ENCODE data around the gene PLCB3.

PLCB3 gene

GRCh38 chr11:64229744-64230170 lies 21.6 kb upstream of the PLCB3 start:
- TF ChIP-seq, protein P1, sequence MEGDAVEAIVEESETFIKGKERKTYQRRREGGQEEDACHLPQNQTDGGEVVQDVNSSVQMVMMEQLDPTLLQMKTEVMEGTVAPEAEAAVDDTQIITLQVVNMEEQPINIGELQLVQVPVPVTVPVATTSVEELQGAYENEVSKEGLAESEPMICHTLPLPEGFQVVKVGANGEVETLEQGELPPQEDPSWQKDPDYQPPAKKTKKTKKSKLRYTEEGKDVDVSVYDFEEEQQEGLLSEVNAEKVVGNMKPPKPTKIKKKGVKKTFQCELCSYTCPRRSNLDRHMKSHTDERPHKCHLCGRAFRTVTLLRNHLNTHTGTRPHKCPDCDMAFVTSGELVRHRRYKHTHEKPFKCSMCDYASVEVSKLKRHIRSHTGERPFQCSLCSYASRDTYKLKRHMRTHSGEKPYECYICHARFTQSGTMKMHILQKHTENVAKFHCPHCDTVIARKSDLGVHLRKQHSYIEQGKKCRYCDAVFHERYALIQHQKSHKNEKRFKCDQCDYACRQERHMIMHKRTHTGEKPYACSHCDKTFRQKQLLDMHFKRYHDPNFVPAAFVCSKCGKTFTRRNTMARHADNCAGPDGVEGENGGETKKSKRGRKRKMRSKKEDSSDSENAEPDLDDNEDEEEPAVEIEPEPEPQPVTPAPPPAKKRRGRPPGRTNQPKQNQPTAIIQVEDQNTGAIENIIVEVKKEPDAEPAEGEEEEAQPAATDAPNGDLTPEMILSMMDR (IDR thresholded peaks at IDR 0.05; ENCODE audit: extremely low read depth, insufficient read depth, missing control alignments): no peak
- in situ Hi-C loops (cut with MboI; ENCODE audit: low pct_unique_long_range_greater_than_20kb, low sequenced_read_pairs, unreplicated experiment): no loop called here

DNA sequence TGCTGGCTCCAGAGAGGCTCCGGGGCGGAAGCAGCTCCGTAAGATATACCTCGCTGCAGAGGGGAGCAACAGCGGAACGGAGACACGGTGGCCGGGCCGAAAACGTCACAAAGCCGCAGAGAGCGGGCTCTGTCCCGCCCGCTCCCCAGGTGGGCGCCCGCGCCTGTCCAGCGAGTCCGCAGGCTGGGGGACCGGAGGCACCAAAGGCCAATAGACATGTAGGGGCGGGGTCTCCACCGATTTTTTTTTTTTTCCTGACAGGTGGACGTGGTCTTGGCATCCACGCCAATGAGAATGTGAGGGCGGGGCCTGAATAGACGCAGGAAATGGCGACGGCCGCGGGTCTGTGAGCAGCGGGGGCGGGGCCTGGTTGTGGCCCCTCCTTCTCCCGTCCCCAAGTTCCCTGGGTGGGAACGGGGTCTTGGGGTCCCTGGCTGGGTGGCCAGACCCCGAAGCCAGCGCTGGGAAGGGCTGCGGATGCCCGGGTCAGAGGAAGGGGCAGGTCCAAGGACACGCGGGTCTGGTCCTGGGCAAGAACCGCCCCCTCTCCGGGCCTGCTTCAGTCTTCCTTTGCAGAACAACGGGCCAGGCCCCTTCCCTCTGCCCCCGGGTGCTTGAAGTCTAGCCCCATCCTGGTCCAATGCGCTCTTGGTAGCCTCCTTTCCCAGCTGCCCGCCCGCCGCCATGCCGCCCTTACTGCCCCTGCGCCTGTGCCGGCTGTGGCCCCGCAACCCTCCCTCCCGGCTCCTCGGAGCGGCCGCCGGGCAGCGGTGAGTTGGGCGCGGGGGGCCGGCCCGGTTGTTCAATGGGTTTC lies 21.0 kb upstream of the PLCB3 start, which contains the start of gene DNAJC4:
DNAJC4 (plus strand) TSS at position 378 of the 814 bp plus-strand sequence; CDS start at position 685, 307 bp downstream.
- DNase-seq (ENCODE audit: low spot score): peak; percentile 93
- in situ Hi-C loops (cut with MboI; ENCODE audit: low pct_unique_long_range_greater_than_20kb, low sequenced_read_pairs, unreplicated experiment): no loop called here
- TF ChIP-seq, protein P1 (IDR thresholded peaks at IDR 0.05; ENCODE audit: extremely low read depth, insufficient read depth, missing control alignments): no peak

More at GRCh38 chr11:64229744-64230170, 21.6 kb upstream of the PLCB3 start:
- DNase-seq (ENCODE audit: low spot score): no peak

- DNase-seq (ENCODE audit: low spot score): no peak
- in situ Hi-C loops (cut with MboI; ENCODE audit: low pct_unique_long_range_greater_than_20kb, low sequenced_read_pairs, unreplicated experiment): no loop called here
- TF ChIP-seq, protein P1 (IDR thresholded peaks at IDR 0.05; ENCODE audit: extremely low read depth, insufficient read depth, missing control alignments): no peak
Measured at GRCh38 chr11:64230985-64231365, 20.4 kb upstream of the PLCB3 start.

DNA sequence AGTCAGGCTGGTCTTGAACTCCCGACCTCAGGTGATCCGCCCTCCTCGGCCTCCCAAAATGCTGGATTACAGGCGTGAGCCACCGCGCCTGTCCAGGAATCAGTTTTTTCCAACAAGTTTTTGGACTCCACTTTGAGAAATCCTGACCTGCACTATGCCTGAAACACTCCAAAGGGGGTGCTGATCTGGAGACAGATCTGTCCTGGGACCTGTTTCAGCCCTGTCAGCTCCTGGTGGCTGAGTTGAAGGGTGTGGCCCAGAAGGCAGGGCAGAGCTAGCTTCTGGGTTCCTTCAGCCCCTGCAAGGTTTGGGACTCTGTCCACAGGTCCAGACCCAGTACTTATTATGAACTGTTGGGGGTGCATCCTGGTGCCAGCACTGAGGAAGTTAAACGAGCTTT lies 19.8 kb upstream of the PLCB3 start:
- in situ Hi-C loops (cut with MboI; ENCODE audit: low pct_unique_long_range_greater_than_20kb, low sequenced_read_pairs, unreplicated experiment): no loop called here
- no peak for DNase-seq (ENCODE audit: low spot score)
- TF ChIP-seq, protein P1 (IDR thresholded peaks at IDR 0.05; ENCODE audit: extremely low read depth, insufficient read depth, missing control alignments): no peak

DNA sequence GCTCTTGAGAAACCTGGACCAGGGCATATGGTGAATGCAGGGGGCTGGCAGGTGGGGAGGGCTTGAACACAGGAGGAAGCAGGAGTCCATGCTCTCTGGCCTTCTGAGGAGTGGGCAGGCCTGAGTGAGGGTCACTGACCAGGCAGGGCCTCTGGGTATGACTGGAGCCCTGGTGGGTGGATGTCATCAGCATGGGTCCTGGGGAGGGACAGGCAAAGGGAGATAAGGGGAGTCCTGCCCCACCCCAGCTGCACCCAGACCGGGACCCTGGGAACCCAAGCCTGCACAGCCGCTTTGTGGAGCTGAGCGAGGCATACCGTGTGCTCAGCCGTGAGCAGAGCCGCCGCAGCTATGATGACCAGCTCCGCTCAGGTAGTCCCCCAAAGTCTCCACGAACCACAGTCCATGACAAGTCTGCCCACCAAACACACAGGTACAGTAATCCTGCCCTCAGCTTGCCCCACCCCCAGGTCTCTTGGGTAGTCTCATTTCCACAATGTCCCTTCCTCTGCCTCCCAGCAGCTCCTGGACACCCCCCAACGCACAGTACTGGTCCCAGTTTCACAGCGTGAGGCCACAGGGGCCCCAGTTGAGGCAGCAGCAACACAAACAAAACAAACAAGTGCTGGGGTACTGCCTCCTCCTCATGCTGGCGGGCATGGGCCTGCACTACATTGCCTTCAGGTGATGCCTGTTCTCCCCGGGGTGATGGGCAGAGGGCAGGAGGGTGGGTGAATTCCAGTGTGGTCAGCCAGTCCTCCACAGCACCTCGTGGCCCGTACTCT lies 19.0 kb upstream of the PLCB3 start:
- in situ Hi-C loops (cut with MboI; ENCODE audit: low pct_unique_long_range_greater_than_20kb, low sequenced_read_pairs, unreplicated experiment): no loop called here
- DNase-seq (ENCODE audit: low spot score): no peak

GRCh38 chr11:64232967-64233315 lies 18.4 kb upstream of the PLCB3 start:
- TF ChIP-seq, protein P1 (IDR thresholded peaks at IDR 0.05; ENCODE audit: extremely low read depth, insufficient read depth, missing control alignments): no peak
- in situ Hi-C loops (cut with MboI; ENCODE audit: low pct_unique_long_range_greater_than_20kb, low sequenced_read_pairs, unreplicated experiment): no loop called here

More for the DNA sequence above, 19.0 kb upstream of the PLCB3 start:
- TF ChIP-seq, protein P1 (IDR thresholded peaks at IDR 0.05; ENCODE audit: extremely low read depth, insufficient read depth, missing control alignments): no peak

More at GRCh38 chr11:64232967-64233315, 18.4 kb upstream of the PLCB3 start:
- DNase-seq (ENCODE audit: low spot score): no peak
